ENCODE data around the gene PCDHB7.
"Not testable (repeated sequence)": the region's sequence is repeated elsewhere in the genome, so short reads cannot be mapped to it uniquely, and the experiment has no call there.

The PCDHB7 gene

GRCh38 chr5:141180313-141180712 is 7.9 kb downstream of the PCDHB7 start:
- TF ChIP-seq, protein P1, sequence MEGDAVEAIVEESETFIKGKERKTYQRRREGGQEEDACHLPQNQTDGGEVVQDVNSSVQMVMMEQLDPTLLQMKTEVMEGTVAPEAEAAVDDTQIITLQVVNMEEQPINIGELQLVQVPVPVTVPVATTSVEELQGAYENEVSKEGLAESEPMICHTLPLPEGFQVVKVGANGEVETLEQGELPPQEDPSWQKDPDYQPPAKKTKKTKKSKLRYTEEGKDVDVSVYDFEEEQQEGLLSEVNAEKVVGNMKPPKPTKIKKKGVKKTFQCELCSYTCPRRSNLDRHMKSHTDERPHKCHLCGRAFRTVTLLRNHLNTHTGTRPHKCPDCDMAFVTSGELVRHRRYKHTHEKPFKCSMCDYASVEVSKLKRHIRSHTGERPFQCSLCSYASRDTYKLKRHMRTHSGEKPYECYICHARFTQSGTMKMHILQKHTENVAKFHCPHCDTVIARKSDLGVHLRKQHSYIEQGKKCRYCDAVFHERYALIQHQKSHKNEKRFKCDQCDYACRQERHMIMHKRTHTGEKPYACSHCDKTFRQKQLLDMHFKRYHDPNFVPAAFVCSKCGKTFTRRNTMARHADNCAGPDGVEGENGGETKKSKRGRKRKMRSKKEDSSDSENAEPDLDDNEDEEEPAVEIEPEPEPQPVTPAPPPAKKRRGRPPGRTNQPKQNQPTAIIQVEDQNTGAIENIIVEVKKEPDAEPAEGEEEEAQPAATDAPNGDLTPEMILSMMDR (IDR thresholded peaks at IDR 0.05; ENCODE audit: insufficient read depth, low read depth, low read length, missing control alignments) = no peak
- no peak for DNase-seq (ENCODE audit: low read depth)
- no peak overlapping the region for H3K4me3 ChIP-seq (ENCODE audit: low read length)

DNA sequence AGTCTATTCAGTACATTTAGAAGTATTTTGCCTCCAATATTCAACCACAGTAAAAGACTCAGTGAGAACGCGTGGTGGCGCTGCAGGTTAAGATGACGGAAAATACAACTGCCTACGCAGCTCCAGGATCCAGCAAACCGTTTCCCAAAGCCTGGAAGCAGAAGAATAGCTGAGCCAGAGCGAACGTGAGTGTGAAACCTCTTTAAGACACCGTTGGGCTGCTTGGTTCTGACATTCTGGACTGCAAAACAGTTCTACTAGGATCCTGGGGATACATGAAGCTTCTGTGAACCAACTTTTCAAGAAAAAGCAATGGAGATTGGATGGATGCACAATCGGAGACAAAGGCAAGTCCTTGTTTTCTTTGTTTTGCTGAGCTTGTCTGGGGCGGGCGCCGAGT is 9.8 kb downstream of the PCDHB7 start, which contains the start of gene PCDHB16:
Gene PCDHB16 (plus strand): TSS at position 140 of the 400 bp plus-strand sequence. CDS start 173 bp downstream, at position 313.
- TF ChIP-seq, protein P1 (IDR thresholded peaks at IDR 0.05; ENCODE audit: insufficient read depth, low read depth, low read length, missing control alignments) = no peak
- DNase-seq (ENCODE audit: low read depth) = no peak
- H3K4me3 ChIP-seq (ENCODE audit: low read length) = no peak within 1 kb of the TSS

DNA sequence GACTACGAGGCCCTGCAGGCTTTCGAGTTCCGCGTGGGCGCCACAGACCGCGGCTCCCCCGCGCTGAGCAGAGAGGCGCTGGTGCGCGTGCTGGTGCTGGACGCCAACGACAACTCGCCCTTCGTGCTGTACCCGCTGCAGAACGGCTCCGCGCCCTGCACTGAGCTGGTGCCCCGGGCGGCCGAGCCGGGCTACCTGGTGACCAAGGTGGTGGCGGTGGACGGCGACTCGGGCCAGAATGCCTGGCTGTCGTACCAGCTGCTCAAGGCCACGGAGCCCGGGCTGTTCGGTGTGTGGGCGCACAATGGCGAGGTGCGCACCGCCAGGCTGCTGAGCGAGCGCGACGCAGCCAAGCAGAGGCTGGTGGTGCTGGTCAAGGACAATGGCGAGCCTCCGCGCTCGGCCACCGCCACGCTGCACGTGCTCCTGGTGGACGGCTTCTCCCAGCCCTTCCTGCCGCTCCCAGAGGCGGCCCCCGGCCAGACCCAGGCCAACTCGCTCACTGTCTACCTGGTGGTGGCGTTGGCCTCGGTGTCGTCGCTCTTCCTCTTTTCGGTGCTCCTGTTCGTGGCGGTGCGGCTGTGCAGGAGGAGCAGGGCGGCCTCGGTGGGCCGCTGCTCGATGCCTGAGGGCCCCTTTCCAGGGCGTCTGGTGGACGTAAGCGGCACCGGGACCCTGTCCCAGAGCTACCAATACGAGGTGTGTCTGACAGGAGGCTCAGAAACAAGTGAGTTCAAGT is 11.8 kb downstream of the PCDHB7 start:
- not testable (repeated sequence) for DNase-seq (ENCODE audit: low read depth); H3K4me3 ChIP-seq (ENCODE audit: low read length)

- no peak for DNase-seq (ENCODE audit: low read depth)
- H3K4me3 ChIP-seq (ENCODE audit: low read length) = no peak within 1 kb of the TSS
- TF ChIP-seq, protein P1 (IDR thresholded peaks at IDR 0.05; ENCODE audit: insufficient read depth, low read depth, low read length, missing control alignments) = peak; percentile 18
Observed at GRCh38 chr5:141186897-141187512, 14.6 kb downstream of the PCDHB7 start, which contains the start of gene PCDHB9. TSS of gene PCDHB9 (plus strand) at chr5:141187161. CDS start at chr5:141187319, 158 bp downstream.

GRCh38 chr5:141188682-141189081 is 16.2 kb downstream of the PCDHB7 start:
- DNase-seq (ENCODE audit: low read depth); H3K4me3 ChIP-seq (ENCODE audit: low read length): not testable (repeated sequence)

- DNase-seq (ENCODE audit: low read depth); H3K4me3 ChIP-seq (ENCODE audit: low read length): not testable (repeated sequence)
Observed at GRCh38 chr5:141189131-141189530, 16.7 kb downstream of the PCDHB7 start.

DNA sequence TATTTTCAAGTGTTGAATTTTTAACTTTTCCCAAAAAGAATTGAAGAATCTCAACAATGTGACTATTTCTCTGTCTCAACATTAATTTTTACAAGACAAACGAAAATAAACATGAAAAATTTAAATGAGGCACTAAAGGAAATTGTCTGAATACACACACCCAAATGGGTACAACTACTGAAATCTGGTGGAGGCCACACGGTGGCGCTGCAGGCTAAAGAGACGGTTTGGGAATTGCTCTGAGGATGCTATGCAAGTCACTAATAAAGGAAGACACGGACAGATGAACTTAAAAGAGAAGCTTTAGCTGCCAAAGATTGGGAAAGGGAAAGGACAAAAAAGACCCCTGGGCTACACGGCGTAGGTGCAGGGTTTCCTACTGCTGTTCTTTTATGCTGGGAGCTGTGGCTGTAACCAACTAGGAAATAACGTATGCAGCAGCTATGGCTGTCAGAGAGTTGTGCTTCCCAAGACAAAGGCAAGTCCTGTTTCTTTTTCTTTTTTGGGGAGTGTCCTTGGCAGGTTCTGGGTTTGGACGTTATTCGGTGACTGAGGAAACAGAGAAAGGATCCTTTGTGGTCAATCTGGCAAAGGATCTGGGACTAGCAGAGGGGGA is 19.8 kb downstream of the PCDHB7 start, which contains the start of gene PCDHB10:
Gene PCDHB10 (plus strand): TSS at position 244 of the 616 bp plus-strand sequence. CDS start 200 bp downstream, at position 444.
- no peak within 1 kb of the TSS for H3K4me3 ChIP-seq (ENCODE audit: low read length)
- DNase-seq (ENCODE audit: low read depth) = peak; percentile 23
- TF ChIP-seq, protein P1 (IDR thresholded peaks at IDR 0.05; ENCODE audit: insufficient read depth, low read depth, low read length, missing control alignments) = peak; percentile 23

DNA sequence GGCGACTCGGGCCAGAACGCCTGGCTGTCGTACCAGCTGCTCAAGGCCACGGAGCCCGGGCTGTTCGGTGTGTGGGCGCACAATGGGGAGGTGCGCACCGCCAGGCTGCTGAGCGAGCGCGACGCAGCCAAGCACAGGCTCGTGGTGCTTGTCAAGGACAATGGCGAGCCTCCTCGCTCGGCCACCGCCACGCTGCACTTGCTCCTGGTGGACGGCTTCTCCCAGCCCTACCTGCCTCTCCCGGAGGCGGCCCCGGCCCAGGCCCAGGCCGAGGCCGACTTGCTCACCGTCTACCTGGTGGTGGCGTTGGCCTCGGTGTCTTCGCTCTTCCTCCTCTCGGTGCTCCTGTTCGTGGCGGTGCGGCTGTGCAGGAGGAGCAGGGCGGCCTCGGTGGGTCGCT is 21.9 kb downstream of the PCDHB7 start:
- H3K4me3 ChIP-seq (ENCODE audit: low read length); DNase-seq (ENCODE audit: low read depth): not testable (repeated sequence)

DNA sequence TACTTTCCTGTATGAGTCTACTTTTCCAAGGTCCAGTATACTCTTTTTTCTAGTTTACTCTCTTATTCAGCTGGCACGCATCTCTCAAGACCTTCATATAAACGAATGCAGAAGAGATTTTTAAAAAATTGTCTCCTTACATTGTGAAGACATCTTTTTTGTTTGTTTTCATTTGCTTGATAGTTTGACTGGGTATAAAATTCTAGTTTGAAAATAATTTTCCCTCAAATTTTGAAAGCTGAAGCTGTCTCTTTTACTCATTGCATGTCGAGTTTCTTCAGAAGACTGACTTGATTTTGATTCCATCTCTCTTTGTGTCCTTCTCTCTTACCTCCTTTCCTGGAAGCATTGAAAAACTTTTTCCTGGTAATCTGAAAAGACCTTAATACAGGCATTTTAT is 23.9 kb downstream of the PCDHB7 start:
- TF ChIP-seq, protein P1 (IDR thresholded peaks at IDR 0.05; ENCODE audit: insufficient read depth, low read depth, low read length, missing control alignments) = no peak
- DNase-seq (ENCODE audit: low read depth) = no peak
- no peak overlapping the region for H3K4me3 ChIP-seq (ENCODE audit: low read length)

All from epithelial cell of esophagus (primary cell).